Stomach (tissue), 4 donors: ENCODE data around the gene TMEM231.

ENCODE experiments used
- CTCF ChIP-seq, 7 experiments: fragments of 450-650 bp in 4 of 7; fragments of 200-600 bp in 3 of 7; sonication (generic) in 3 of 7; IDR thresholded peaks; one replicate each; pipeline ENCODE4 v1.5.1; 2016 to 2019; ENCODE audit warnings: antibody characterized with exemption in 7 of 7, control low read depth in 2 of 7, mild to moderate bottlenecking in 1 of 7
- EP300 ChIP-seq: sonication (generic); formaldehyde crosslinking; IDR thresholded peaks from one replicate; pipeline ENCODE4 v1.6.1; 2017; ENCODE audit warnings: antibody characterized with exemption
- POLR2A ChIP-seq, 4 donors: fragments of 450-650 bp; IDR thresholded peaks; one replicate each; pipeline ENCODE4 v1.6.1; 2016; ENCODE audit warnings: antibody characterized with exemption in 4 of 4, control low read depth in 2 of 4, mild to moderate bottlenecking in 1 of 4, moderate library complexity in 1 of 4
- POLR2AphosphoS5 ChIP-seq, 3 donors: sonication (generic); formaldehyde crosslinking; IDR thresholded peaks; one replicate each; pipeline ENCODE4 v1.6.1; 2016; ENCODE audit warnings: antibody characterized with exemption in 3 of 3

GRCh38 chr16:75575958-75576357 lies 19.9 kb upstream of the TMEM231 start:
- no peak for TF ChIP-seq POLR2A (IDR thresholded peaks at IDR 0.05)
- no peak for TF ChIP-seq CTCF (IDR thresholded peaks at IDR 0.05)
- TF ChIP-seq POLR2AphosphoS5 (IDR thresholded peaks at IDR 0.05), result no peak
- TF ChIP-seq EP300, result no peak
